ENCODE measurements around the gene CHIC2. TPM values are rescaled to one million over a fixed set of nuclear protein-coding genes. Genes with fewer than 3 reads are reported as not detected.

CHIC2 gene
- total RNA-seq, 1 donor from 2014 or later, result 8.6 TPM

DNA sequence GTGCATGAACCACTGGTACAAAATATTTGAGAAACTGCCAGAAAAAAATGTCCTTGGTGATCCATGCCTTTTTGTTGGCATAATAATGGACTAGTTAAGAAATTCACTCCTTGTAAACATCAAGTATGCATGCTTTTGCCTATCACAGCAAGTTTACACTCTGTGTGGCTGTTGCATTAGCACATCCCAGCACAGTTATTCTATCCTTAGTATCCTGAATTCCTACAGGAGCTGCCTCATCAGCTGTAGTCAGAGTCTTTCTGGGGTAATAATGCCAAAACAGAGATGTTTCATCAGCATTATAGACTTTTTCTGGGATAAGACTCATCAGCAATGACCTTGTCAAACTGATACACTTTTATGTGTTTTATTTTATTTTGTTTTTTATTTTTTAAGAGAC, 82.8 kb downstream of the CHIC2 start:
- DNase-seq (no peak), ATAC-seq (ENCODE audit: poor library complexity) (no peak)
- intact Hi-C loops (cut with DNase I), result no loop called here

DNA sequence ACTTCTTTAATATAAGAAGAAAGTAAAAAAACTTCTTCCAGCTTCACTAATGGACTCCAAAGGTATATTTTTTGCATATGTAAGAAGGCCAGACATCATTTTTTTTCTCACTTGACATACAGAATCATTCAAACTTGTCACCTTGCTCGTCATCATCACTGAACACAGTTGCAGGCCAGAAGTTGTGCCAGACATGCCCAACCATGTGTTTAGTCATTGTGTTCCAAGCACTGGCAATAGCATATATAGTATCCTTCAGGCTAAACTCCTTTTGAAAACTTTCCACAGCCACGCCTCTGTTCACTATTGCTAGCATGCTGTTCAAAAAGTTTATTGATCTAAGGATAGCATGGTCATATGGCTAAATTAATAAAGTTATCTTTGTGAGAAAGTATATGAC, 83.3 kb downstream of the CHIC2 start:
- ATAC-seq (ENCODE audit: poor library complexity), result no peak
- no peak for DNase-seq
- intact Hi-C loops (cut with DNase I), result no loop called here

DNA sequence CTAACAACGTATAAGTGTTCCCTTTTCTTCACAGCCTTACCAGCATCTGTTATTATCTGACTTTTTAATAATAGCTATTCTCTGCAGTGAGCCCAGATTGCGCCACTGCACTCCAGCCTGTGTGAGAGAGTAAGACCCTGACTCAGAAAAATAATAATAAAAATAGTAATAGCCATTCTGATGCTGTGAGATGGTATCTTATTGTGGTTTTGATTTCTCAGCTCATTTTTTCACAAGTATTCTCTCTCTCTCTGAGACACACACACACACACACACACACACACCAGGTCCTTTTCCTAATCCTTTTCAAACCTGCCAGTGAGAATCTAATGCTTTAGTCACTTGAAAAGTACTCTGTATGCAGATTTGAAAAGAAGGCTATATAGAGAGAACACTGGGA, 89.8 kb downstream of the CHIC2 start:
- no peak for DNase-seq
- intact Hi-C loops (cut with DNase I), result no loop called here
- no peak for ATAC-seq (ENCODE audit: poor library complexity)

DNA sequence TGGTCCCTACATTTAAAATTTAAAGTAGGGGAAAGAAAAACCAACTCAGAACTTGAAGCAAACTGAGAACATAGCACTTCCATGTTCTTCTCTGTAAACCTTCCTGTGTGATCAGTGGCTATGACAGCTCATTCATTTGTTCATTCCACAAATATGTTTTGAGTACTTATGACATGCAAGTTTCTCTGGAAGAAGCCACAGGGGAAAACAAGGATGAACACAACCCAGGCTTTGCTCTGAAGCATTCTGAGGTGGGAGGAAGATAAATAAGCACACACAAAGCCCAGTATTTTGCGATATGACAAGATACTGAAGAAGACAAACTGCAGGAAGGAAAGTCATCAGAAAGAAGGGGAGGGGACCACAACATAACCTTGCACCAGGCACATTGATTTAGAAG, 96.4 kb downstream of the CHIC2 start:
- intact Hi-C loops (cut with DNase I), result no loop called here
- ATAC-seq (ENCODE audit: poor library complexity) (no peak), DNase-seq (no peak)

DNA sequence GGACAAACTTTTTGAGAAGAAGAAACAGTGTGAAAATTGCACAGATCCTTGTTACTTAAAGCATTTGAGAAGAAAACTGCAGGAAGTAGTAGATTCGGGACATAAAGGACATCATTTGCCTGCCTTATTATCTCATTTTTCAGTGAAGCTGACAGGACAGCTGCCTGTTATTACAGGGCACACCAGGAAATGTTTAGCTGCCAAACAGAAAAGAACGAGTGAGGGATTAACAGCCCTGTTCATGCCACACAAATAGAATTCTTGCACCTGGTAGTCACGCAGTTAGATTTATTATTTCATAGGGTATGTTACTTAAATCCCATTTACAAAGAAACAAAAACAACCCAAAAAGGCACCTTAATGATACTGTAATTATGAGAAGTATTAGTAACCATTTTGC, 100.6 kb downstream of the CHIC2 start:
- intact Hi-C loops (cut with DNase I), result no loop called here
- no peak for ATAC-seq (ENCODE audit: poor library complexity)
- DNase-seq, result no peak

DNA sequence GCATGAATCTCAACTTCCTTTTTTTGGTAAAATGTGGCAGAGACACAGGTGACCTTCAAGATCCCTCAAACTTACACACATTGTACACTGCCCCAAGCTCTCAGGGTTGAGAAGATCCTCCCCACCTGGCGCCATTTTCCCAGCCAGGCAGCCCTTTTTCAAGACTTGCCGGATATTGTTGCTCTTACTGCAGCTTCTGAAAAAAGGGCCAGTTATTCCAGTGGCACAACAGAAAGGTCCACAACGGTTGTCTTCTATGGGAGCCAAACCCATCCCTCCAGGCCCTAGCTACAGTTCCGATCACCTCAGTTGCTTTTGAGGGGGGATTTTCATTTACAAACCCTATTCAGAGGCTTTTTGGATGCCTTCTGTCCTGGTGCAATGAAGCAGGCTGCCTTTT, 101.1 kb downstream of the CHIC2 start:
- intact Hi-C loops (cut with DNase I), result no loop called here

DNA sequence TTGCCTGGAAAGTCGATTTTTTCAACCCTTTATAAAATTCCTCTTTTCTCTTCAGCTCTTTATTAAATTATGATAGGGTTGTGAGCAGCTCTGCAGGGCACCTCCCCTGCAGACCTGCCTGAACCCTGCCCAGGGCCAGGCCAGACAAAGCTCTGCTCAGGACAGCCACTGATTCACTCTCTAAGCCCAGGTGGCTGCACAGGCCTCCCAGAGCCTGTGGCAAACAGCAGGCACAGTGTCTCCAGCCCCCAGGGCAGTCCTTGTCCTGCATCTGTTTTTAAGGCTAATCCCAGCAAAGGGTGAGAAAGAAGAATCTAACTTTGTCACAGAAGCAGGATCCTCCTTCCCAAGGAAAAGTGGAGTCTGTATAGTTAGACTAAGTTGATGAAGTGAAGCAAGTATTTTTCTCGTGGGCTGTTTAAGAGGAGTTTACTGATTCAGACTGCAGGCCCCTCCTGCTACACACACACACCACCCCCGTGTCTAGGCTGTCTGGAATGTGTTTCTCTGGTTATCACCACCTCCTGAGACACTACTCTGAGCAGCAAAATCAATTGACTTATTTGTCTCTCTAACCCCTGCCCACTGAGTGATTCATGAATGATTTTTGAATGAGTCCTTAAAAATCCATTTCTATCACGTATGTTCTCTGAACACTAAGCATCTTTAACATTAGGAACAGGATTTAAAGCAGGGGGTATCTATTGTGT, 101.7 kb downstream of the CHIC2 start:
- no peak for DNase-seq
- ATAC-seq (ENCODE audit: poor library complexity), result no peak
- intact Hi-C loops (cut with DNase I), result no loop called here

More for the DNA sequence above, 101.1 kb downstream of the CHIC2 start:
- no peak for DNase-seq
- no peak for ATAC-seq (ENCODE audit: poor library complexity)

DNA sequence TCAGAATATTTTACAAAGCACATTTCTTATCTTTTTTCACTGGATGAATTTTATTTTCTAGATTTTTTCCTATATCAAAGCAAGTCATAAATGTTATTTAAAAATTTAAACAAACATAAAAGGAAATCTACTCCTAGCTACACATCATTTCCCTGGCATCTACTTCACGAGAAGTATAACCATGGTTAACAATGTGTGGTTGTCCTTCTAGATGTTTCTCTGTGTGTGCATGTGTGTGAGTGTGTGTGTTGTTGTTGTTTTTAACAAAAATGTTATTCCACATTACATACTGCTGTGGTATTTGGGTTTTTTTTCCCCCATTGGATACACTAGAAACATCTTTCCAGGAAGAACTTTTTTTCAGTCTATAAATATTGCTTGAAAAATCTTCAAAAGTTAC, 103.1 kb downstream of the CHIC2 start:
- no peak for DNase-seq
- intact Hi-C loops (cut with DNase I), result no loop called here
- ATAC-seq (ENCODE audit: poor library complexity), result no peak

DNA sequence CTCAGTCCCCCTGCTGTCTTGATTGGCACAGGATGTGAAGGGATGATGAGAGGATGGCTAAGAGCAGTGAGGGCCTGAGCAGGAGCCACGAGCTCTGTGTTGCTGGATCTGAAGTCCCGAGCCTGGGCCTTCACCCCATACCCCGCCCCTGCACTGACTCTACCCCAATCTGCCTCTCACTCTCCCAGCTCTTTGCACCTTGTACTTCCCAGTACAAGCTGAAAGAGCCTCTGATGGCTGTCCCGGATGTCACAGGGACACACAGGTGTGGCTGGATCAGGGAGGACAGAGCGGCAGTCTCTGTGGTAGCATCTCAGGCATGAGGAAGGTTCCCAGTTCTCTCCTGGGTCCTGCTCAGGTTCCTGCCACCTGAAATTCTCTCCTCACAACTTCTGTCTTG, 103.6 kb downstream of the CHIC2 start:
- intact Hi-C loops (cut with DNase I), result no loop called here
- DNase-seq (no peak), ATAC-seq (ENCODE audit: poor library complexity) (no peak)

Other genes starting within 250 kb of the CHIC2 start
- not detected for gene GSX2, start 35.6 kb upstream of the CHIC2 start, total RNA-seq
- 29.8 TPM for gene PDGFRA, start 164.7 kb upstream of the CHIC2 start, total RNA-seq

Data from Right ventricle myocardium superior (tissue), 1 donor.